Measurements from ENCODE around the gene SLC49A3.

Gene SLC49A3

GRCh38 chr4:653080-653821 is 35.7 kb downstream of the SLC49A3 start:
- no peak for TF ChIP-seq CTCF (IDR thresholded peaks at IDR 0.05; ENCODE audit: insufficient read depth, low read depth, low read length, missing control alignments)
- H3K4me3 ChIP-seq (ENCODE audit: low read length): no peak overlapping the region
- DNase-seq (ENCODE audit: low read depth): no peak

- DNase-seq (ENCODE audit: low read depth): no peak
- H3K4me3 ChIP-seq (ENCODE audit: low read length): no peak overlapping the region
- no peak for TF ChIP-seq CTCF (IDR thresholded peaks at IDR 0.05; ENCODE audit: insufficient read depth, low read depth, low read length, missing control alignments)
Measured at GRCh38 chr4:651884-652642, 36.9 kb downstream of the SLC49A3 start.

DNA sequence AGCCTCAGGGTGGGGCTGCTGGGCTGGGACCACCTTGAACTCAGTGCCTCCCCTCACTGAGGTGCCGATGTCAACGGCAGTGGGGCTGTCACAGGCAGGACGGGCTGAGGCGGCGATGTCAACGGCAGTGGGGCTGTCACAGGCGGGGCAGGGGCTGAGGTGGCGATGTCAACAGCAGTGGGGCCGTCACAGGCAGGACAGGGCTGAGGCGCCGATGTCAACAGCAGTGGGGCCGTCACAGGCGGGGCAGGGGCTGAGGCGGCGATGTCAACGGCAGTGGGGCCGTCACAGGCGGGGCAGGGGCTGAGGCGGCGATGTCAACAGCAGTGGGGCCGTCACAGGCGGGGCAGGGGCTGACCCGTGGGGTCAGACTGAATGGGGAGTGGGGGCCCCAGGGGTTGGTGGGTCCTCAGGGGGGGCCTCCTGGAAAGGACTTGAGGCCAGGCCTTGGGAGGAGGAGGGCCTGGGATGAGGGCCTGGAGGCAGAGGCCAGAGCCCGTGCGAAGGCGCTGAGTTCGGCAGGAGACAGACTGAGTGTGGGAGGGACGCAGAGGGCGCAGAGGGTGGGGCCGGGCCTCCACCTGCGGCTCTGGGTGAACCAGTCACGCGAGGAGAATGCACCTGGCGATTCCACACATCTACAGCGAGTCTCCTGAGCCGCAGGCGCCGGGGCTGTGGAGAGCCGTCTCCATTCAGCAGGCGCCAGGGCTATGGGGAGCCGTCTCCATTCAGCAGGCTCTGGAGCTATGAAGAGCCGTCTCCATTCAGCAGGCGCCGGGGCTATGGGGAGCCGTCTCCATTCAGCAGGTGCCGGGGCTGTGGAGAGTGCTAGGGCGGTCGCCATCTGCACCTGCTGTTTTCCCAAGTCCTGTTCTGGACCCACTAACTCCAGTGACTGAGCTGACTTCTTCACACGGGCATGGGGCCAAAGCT is 37.7 kb downstream of the SLC49A3 start:
- no peak for TF ChIP-seq CTCF (IDR thresholded peaks at IDR 0.05; ENCODE audit: insufficient read depth, low read depth, low read length, missing control alignments)
- no peak overlapping the region for H3K4me3 ChIP-seq (ENCODE audit: low read length)
- DNase-seq (ENCODE audit: low read depth): peak; percentile 9

DNA sequence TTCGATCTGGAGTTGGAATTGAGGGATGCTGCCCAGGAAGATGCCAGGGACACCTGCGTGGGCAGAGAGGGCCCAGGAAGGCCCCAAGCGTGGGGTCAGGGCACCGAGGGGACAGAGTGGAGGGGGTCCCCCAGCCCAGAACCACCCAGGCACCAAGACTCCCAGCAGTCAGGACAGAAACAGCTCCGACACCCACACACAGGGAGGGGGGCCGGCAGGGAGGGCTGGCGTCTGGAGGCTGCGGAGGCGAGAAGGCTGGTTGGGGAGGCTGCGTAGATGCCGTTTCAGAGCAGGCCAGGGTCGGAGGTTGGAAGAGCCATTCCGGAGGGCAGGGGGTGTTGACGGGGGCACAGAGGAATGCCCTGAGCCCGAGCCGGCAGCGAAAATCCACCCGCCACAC is 38.5 kb downstream of the SLC49A3 start:
- no peak for TF ChIP-seq CTCF (IDR thresholded peaks at IDR 0.05; ENCODE audit: insufficient read depth, low read depth, low read length, missing control alignments)
- no peak overlapping the region for H3K4me3 ChIP-seq (ENCODE audit: low read length)
- no peak for DNase-seq (ENCODE audit: low read depth)

- H3K4me3 ChIP-seq (ENCODE audit: low read length): no peak overlapping the region
- no peak for TF ChIP-seq CTCF (IDR thresholded peaks at IDR 0.05; ENCODE audit: insufficient read depth, low read depth, low read length, missing control alignments)
- DNase-seq (ENCODE audit: low read depth): no peak
Measured at GRCh38 chr4:649751-650310, 39.1 kb downstream of the SLC49A3 start.

DNA sequence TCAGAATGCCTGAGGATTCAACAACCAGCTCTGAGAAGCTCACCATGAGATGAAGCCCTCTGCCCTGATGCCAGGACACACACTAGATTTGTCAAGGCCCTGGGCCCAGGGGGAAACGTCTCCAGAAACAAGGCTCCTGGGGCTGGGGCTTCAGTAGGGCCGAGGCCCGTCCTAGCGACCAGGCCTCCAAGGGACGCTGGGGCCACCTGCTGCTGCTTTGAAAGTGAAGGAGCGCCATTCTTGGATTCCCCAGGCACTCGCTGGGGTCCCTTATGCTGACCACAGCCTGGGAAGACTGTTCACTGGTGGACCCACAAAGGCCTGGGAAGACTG is 39.7 kb downstream of the SLC49A3 start:
- H3K4me3 ChIP-seq (ENCODE audit: low read length): no peak overlapping the region
- TF ChIP-seq CTCF (IDR thresholded peaks at IDR 0.05; ENCODE audit: insufficient read depth, low read depth, low read length, missing control alignments): no peak
- no peak for DNase-seq (ENCODE audit: low read depth)

Measured in epithelial cell of esophagus (primary cell).